K562 treated with DMSO at 1 percent for 12 hours (cell line): ENCODE data around the gene HNRNPH1. TPM values are rescaled to one million over a fixed set of nuclear protein-coding genes. Genes with fewer than 3 reads are reported as not detected.

Experiments
- total RNA-seq: library from RNA; unstranded; fragments of 300-600 nt; gene quantifications from 2 replicates; pipeline ENCODE4 v1.2.3, GENCODE V29; 2022; ENCODE audit not compliant: insufficient read depth

The HNRNPH1 gene
- 105 and 235 TPM in 2 replicates for total RNA-seq

GRCh38 chr5:179623003-179623905 is at the start of gene HNRNPH1:
HNRNPH1 (minus strand) TSS chr5:179623671; CDS start chr5:179623133, 538 bp downstream.

Other genes with a start within 250 kb of the HNRNPH1 start
- gene RUFY1, start 73.1 kb downstream of the HNRNPH1 start, total RNA-seq: 18.7 and 27.9 TPM in 2 replicates
- not detected in 2 replicates for gene CBY3, start 57.4 kb upstream of the HNRNPH1 start, total RNA-seq
- 124 and 298 TPM in 2 replicates for gene CANX, start 75.3 kb upstream of the HNRNPH1 start, total RNA-seq
- 6.6 and 20.4 TPM in 2 replicates for gene MAML1, start 109.2 kb upstream of the HNRNPH1 start, total RNA-seq
- not detected in 2 replicates for gene LTC4S, start 170.3 kb upstream of the HNRNPH1 start, total RNA-seq
- 158 and 178 TPM in 2 replicates for gene MGAT4B, start 183.2 kb upstream of the HNRNPH1 start, total RNA-seq
- 424 and 523 TPM in 2 replicates for gene SQSTM1, start 197.2 kb upstream of the HNRNPH1 start, total RNA-seq
- gene MRNIP, start 235.1 kb upstream of the HNRNPH1 start, total RNA-seq: 17.2 and 28.5 TPM in 2 replicates